Heart right ventricle (tissue), 16 donors: ENCODE results near the gene TRIM25. TPM values are rescaled to one million over a fixed set of nuclear protein-coding genes. Genes with fewer than 3 reads are reported as not detected.

Experiments
- ATAC-seq, 8 donors: fragments of 200-7000 bp; cut with Tn5 transposase; one replicate each; pipeline ENCODE4 v1.9.1; 2020; ENCODE audit warnings: mild to moderate bottlenecking in 8 of 8, moderate library complexity in 8 of 8, moderate number of reproducible peaks in 1 of 8
- DNase-seq, 2 donors: peaks; one replicate each; pipeline ENCODE4 v3.0.0-alpha.2; 2020
- H3K27ac ChIP-seq, 10 donors: fragments of 200-600 bp; sonication (generic) in 2 of 10; one replicate each; pipeline versions ENCODE4 v1.5.0 to v1.8.0; 2020 to 2022; ENCODE audit warnings: mild to moderate bottlenecking in 3 of 10
- H3K27me3 ChIP-seq, 7 donors: fragments of 200-600 bp; one replicate each; pipeline ENCODE4 v1.8.0; 2021 to 2022; ENCODE audit warnings: mild to moderate bottlenecking in 2 of 7
- H3K36me3 ChIP-seq, 9 donors: fragments of 200-600 bp; sonication (generic) in 1 of 9; one replicate each; pipeline versions ENCODE4 v1.5.0 to v1.8.0; 2020 to 2022; ENCODE audit warnings: mild to moderate bottlenecking in 2 of 9
- H3K4me1 ChIP-seq, 9 donors: fragments of 200-600 bp; sonication (generic) in 1 of 9; one replicate each; pipeline versions ENCODE4 v1.5.0 to v1.8.0; 2020 to 2022; ENCODE audit warnings: mild to moderate bottlenecking in 4 of 9
- H3K4me3 ChIP-seq, 10 donors: fragments of 200-600 bp; sonication (generic) in 2 of 10; one replicate each; pipeline versions ENCODE4 v1.5.0 to v1.8.0; 2020 to 2022; ENCODE audit warnings: mild to moderate bottlenecking in 7 of 10, moderate library complexity in 2 of 10
- H3K9me3 ChIP-seq, 11 donors: fragments of 200-600 bp in 10 of 11; sonication (generic) in 2 of 11; one replicate each; pipeline versions ENCODE4 v1.5.0 to v1.8.0; 2013 to 2022; ENCODE audit warnings: mild to moderate bottlenecking in 2 of 11, control low read depth in 1 of 11, moderate library complexity in 1 of 11
- CTCF ChIP-seq, 9 donors: fragments of 200-600 bp; sonication (generic) in 2 of 9; IDR thresholded peaks; one replicate each; pipeline versions ENCODE4 v1.5.0 to v1.8.0; 2021 to 2022; ENCODE audit warnings: antibody characterized with exemption in 9 of 9, mild to moderate bottlenecking in 5 of 9, moderate library complexity in 1 of 9
- WGBS, 2 donors: extraction: QIAGEN DNeasy Blood & Tissue Kit; methylation state at CpG; one replicate each; pipeline ENCODE4 v1.1.7; 2013; ENCODE audit warnings: inconsistent platforms in 1 of 2; 5-methylcytosine and 5-hydroxymethylcytosine counted together
- intact Hi-C, 10 donors: fragments of 100-400 bp; cut with DNase I; formaldehyde crosslinking; loops; one replicate each; pipeline versions ENCODE4 v1.11.1 to v1.14.2; 2022
- polyA plus RNA-seq, 2 donors: library from polyadenylated mRNA; stranded (reverse); fragments of 200-250 nt; gene quantifications; one replicate each; pipeline ENCODE4 v1.2.3, GENCODE V29; 2013
- total RNA-seq, 10 donors: library from RNA; stranded (reverse); fragmentation: NEBNext Ultra II Directional in 3 of 10; extraction: Animal tissue kit (Norgen Biotek cat#: 25700) in 3 of 10; gene quantifications; one replicate each; pipeline versions ENCODE4 v1.2.1 to v1.2.4, GENCODE V29; 2021 to 2023
- donor health status: Arrhythmogenic right ventricular cardiomyopathy.
- donor health status: ischemic (EF 13 %, LVEDD 7.1; RV severe dilation, severe dysfunction).
- donor health status: healthy with polysubstance abuse.
- donor health status: DM: no; HTN: yes; CAD: no.
- donor health status: DM: no; HTN: no; CAD: no.
- donor health status: ischemic (EF 25% LVEDD 6.9; RV normal size, moderate dysfunction).
- donor health status: ischemic (EF 25% LVEDD 5.7; RV mildly dilated, moderate dysfunction).
- donor health status: healthy.
- donor health status: DM: yes; HTN: yes; CAD: no.
- donor health status: Ischemic cardiomyopathy.
- donor health status: ischemic (EF 35%, LVEDD 5.7; RV mildly dilated, moderate dysfunction).
- donor health status: nonischemic (EF 11% LVEDD 7.7; RV severe dilation, severe dysfunction).
- donor health status: DM: yes; HTN: yes; CAD: no.
- donor health status: PGD.
- donor health status: ischemic (EF 29% LVEDD 5.4; RV normal size, mild dysfunction).
- donor health status: nonischemic (EF 23%, LVEDD 6.1; RV moderate dilation, normal function).

TRIM25 gene
- total and polyA plus RNA-seq, 12 donors: 4.9 to 32.7 (median 15.2) TPM

DNA sequence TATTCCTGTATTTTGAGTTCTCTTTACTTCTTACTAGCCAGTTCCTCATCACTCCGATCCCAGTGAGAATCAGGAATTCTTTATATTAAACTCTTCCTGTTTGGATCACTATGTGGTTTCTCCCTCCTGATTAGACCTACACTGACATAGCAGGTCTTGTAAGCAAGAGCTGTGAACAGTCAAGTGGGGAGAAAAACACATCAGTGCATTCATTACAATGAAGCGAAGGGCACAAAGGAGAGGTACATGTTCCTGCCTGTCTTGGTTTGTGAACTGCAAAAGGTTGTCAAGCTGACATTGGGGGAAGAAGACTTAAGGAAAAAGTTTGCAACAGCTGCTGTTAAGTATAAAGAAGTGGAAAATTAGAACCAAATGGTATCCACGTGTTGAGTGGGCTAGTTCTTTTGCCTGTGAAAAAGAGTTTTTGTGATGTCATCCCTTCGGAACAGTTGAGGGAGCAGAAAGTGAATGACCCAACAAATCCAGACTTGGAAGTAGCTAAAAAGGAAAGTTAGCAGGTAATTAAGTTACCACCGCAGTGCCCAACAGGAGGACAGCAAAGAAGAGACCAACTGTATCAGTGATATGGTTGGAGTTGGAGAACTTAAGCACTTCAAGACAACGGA lies 23.0 kb upstream of the TRIM25 start:
- H3K27me3 ChIP-seq: no peaks in the 10 kb centered on the region
- H3K4me3 ChIP-seq: no peak overlapping the region
- 87 to 89% methylated on average over 6 of the region's 6 CpGs for WGBS, 2 donors
- H3K4me1 ChIP-seq: peaks cover 0 to 18% (median 4%) of the 10 kb centered on the region in 9 donors
- peaks cover 0 to 88% (median 12%) of the 10 kb centered on the region in 9 donors for H3K36me3 ChIP-seq
- intact Hi-C loops: loop anchor here in 3 of 10 donors (2.0 to 5.0 kb wide), 3 partner anchors 114 to 118 kb away; no protein-coding TSS in a partner anchor
- DNase-seq (no peak), ATAC-seq (no peak)
- H3K9me3 ChIP-seq: no peaks in the 10 kb centered on the region
- TF ChIP-seq CTCF (IDR thresholded peaks at IDR 0.05): no peak
- H3K27ac ChIP-seq: peak overlapping the region in 6 of 10 donors; percentile 11 to 75 (median 52)

GRCh38 chr17:56935461-56935860 lies 21.6 kb upstream of the TRIM25 start:
- intact Hi-C loops: loop anchor here in 1 of 10 donors (5.0 kb wide), 1 partner anchor 113 kb away; no protein-coding TSS in a partner anchor
- DNase-seq: no peak
- Histone ChIP-seq H3K27me3 (no peaks in the 10 kb centered on the region), H3K36me3 (peaks cover 0 to 75% (median 6%) of the 10 kb centered on the region in 9 donors), H3K4me1 (peaks cover 0 to 18% (median 4%) of the 10 kb centered on the region in 9 donors), H3K9me3 (peaks cover 0 to 10% (median 0%) of the 10 kb centered on the region in 11 donors), H3K4me3 (no peak overlapping the region), H3K27ac (no peak overlapping the region)
- ATAC-seq: no peak
- WGBS, 2 donors: 96 to 98% methylated on average over 3 of the region's 3 CpGs
- no peak for TF ChIP-seq CTCF (IDR thresholded peaks at IDR 0.05)

- Histone ChIP-seq H3K27ac (no peak overlapping the region), H3K36me3 (peaks cover 0 to 63% (median 3%) of the 10 kb centered on the region in 9 donors), H3K27me3 (no peaks in the 10 kb centered on the region), H3K4me1 (peaks cover 0 to 15% (median 4%) of the 10 kb centered on the region in 9 donors), H3K4me3 (no peak overlapping the region), H3K9me3 (peaks cover 0 to 22% (median 5%) of the 10 kb centered on the region in 11 donors)
- intact Hi-C loops: no loop called here
- 95% methylated on average over 4 of the region's 4 CpGs for WGBS, 2 donors
- no peak for TF ChIP-seq CTCF (IDR thresholded peaks at IDR 0.05)
- no peak for ATAC-seq
- no peak for DNase-seq
Measured at GRCh38 chr17:56934280-56934679, 20.4 kb upstream of the TRIM25 start.

- WGBS, 2 donors: 98 to 100% methylated on average over 1 of the region's 1 CpG
- DNase-seq (no peak), ATAC-seq (no peak)
- Histone ChIP-seq H3K4me3 (no peak overlapping the region), H3K36me3 (peaks cover 0 to 59% (median 0%) of the 10 kb centered on the region in 9 donors), H3K9me3 (peaks cover 0 to 26% (median 9%) of the 10 kb centered on the region in 11 donors), H3K27me3 (no peaks in the 10 kb centered on the region), H3K4me1 (peaks cover 0 to 15% (median 4%) of the 10 kb centered on the region in 9 donors), H3K27ac (no peak overlapping the region)
- TF ChIP-seq CTCF (IDR thresholded peaks at IDR 0.05): no peak
- intact Hi-C loops: no loop called here
Measured at GRCh38 chr17:56933868-56934267, 20.0 kb upstream of the TRIM25 start.
